HEK293 (cell line): ENCODE data around the gene TMEM164.
"Not testable (repeated sequence)": the region's sequence is repeated elsewhere in the genome, so short reads cannot be mapped to it uniquely, and the experiment has no call there.

Experiments used
- BCL11B ChIP-seq: fragments of 450-650 bp; formaldehyde crosslinking; IDR thresholded peaks from 2 replicates; pipeline ENCODE4 v1.5.1; 2016; ENCODE audit warnings: low read depth, missing biosample characterization, missing genetic modification characterization
- CTCF ChIP-seq: fragments of 450-650 bp; formaldehyde crosslinking; IDR thresholded peaks from 2 replicates; pipeline ENCODE4 v1.5.1; 2016; ENCODE audit warnings: missing biosample characterization, missing genetic modification characterization
- IKZF3 ChIP-seq: fragments of 450-650 bp; IDR thresholded peaks from 2 replicates; pipeline ENCODE4 v1.5.0; 2018; ENCODE audit warnings: missing biosample characterization, mild to moderate bottlenecking, missing genetic modification characterization, moderate library complexity
- PBX3 ChIP-seq: sonication (generic); formaldehyde crosslinking; IDR thresholded peaks from 2 replicates; pipeline ENCODE4 v1.8.1; 2022; ENCODE audit warnings: mild to moderate bottlenecking, moderate library complexity, missing genetic modification reagents
- WT1 ChIP-seq: fragments of 450-650 bp; formaldehyde crosslinking; IDR thresholded peaks from 2 replicates; pipeline ENCODE4 v1.5.1; 2016; ENCODE audit warnings: missing biosample characterization, missing genetic modification characterization
- ZBTB10 ChIP-seq: fragments of 450-650 bp; formaldehyde crosslinking; IDR thresholded peaks from 2 replicates; pipeline ENCODE4 v1.5.1; 2016; ENCODE audit warnings: missing biosample characterization, missing genetic modification characterization
- ZIC2 ChIP-seq: fragments of 450-650 bp; formaldehyde crosslinking; IDR thresholded peaks from 2 replicates; pipeline ENCODE4 v1.5.1; 2016; ENCODE audit warnings: missing biosample characterization, missing genetic modification characterization
- ZNF274 ChIP-seq, 2 experiments: fragments of 200-500 bp in 1 of 2; fragments of 450-650 bp in 1 of 2; sonication (Bioruptor generic) in 1 of 2; formaldehyde crosslinking in 1 of 2; IDR thresholded peaks; 2 replicates each; pipeline versions ENCODE4 v1.5.1 to v1.6.1; 2014 to 2016; ENCODE audit warnings: borderline replicate concordance in 1 of 2, inconsistent platforms in 1 of 2, low read length in 1 of 2, missing biosample characterization in 1 of 2, missing genetic modification characterization in 1 of 2
- ZNF501 ChIP-seq: fragments of 450-650 bp; formaldehyde crosslinking; IDR thresholded peaks from 2 replicates; pipeline ENCODE4 v1.5.1; 2016; ENCODE audit warnings: missing biosample characterization, missing genetic modification characterization
- ZNF660 ChIP-seq: fragments of 450-650 bp; IDR thresholded peaks from 2 replicates; pipeline ENCODE4 v1.5.1; 2018; ENCODE audit warnings: missing biosample characterization, mild to moderate bottlenecking, missing genetic modification characterization

- not testable (repeated sequence) for TF ChIP-seq ZIC2 (tag by site-specific recombination); PBX3 (CRISPR knock-in tag); ZNF274 (IDR thresholded peaks at IDR 0.05; ENCODE audit: low read length); ZNF274 (tag by site-specific recombination; IDR thresholded peaks at IDR 0.05; ENCODE audit: borderline replicate concordance); ZBTB10; ZNF660 (tag by site-specific recombination); WT1 (tag by site-specific recombination); BCL11B (tag by site-specific recombination); CTCF; IKZF3 (tag by site-specific recombination); ZNF501 (tag by site-specific recombination)
These were observed 151.4 kb downstream of the TMEM164 start for GRCh38 chrX:110154328-110154727.
